HepG2 (cell line): ENCODE data around the gene GCH1. TPM values are rescaled to one million over a fixed set of nuclear protein-coding genes. Genes with fewer than 3 reads are reported as not detected.

Source experiments
- BRCA1 ChIP-seq: sonication (generic); formaldehyde crosslinking; IDR thresholded peaks from 2 replicates; pipeline ENCODE4 v1.4.0; 2020; ENCODE audit warnings: missing genetic modification reagents
- CC2D1A ChIP-seq: sonication (generic); formaldehyde crosslinking; IDR thresholded peaks from 2 replicates; pipeline ENCODE4 v1.8.1; 2023; ENCODE audit warnings: mild to moderate bottlenecking, missing genetic modification reagents
- FOSL2 ChIP-seq: sonication (generic); formaldehyde crosslinking; IDR thresholded peaks from 2 replicates; pipeline ENCODE4 v1.4.0; 2020; ENCODE audit warnings: missing genetic modification reagents
- NFRKB ChIP-seq: fragments of 450-650 bp; IDR thresholded peaks from 2 replicates; pipeline ENCODE4 v1.6.1; 2017
- PAWR ChIP-seq: sonication (generic); formaldehyde crosslinking; IDR thresholded peaks from 2 replicates; pipeline ENCODE4 v1.4.0; 2020; ENCODE audit warnings: missing genetic modification reagents, mild to moderate bottlenecking, borderline replicate concordance
- REPIN1 ChIP-seq: sonication (generic); formaldehyde crosslinking; IDR thresholded peaks from 2 replicates; pipeline ENCODE4 v1.8.0; 2022; ENCODE audit warnings: missing genetic modification reagents, low read depth, mild to moderate bottlenecking, borderline replicate concordance
- SAP130 ChIP-seq: IDR thresholded peaks from 2 replicates; pipeline ENCODE4 v1.6.1; 2016; ENCODE audit warnings: low read depth
- SMC3 ChIP-seq: IDR thresholded peaks from 2 replicates; pipeline ENCODE4 v1.6.1; 2011; ENCODE audit warnings: low read length, improper control_type of control experiment
- SNAPC2 ChIP-seq: sonication (generic); formaldehyde crosslinking; IDR thresholded peaks from 2 replicates; pipeline ENCODE4 v1.8.1; 2022; ENCODE audit warnings: mild to moderate bottlenecking, missing genetic modification reagents
- SOX5 ChIP-seq: IDR thresholded peaks from 2 replicates; pipeline ENCODE4 v1.6.1; 2016; ENCODE audit warnings: borderline replicate concordance
- SOX6 ChIP-seq, 2 experiments: fragments of 450-650 bp in 1 of 2; sonication (generic) in 1 of 2; formaldehyde crosslinking in 1 of 2; IDR thresholded peaks; 2 replicates each; pipeline versions ENCODE4 v1.4.0 to v1.6.1; 2017 to 2020; ENCODE audit warnings: antibody characterized with exemption in 1 of 2, mild to moderate bottlenecking in 1 of 2, missing genetic modification reagents in 1 of 2
- ZNF234 ChIP-seq: sonication (generic); formaldehyde crosslinking; conservative IDR thresholded peaks from 2 replicates; pipeline ENCODE4 v1.5.1; 2020; ENCODE audit warnings: mild to moderate bottlenecking, missing genetic modification reagents
- ZNF460 ChIP-seq: sonication (generic); formaldehyde crosslinking; IDR thresholded peaks from 2 replicates; pipeline ENCODE4 v1.5.1; 2020; ENCODE audit warnings: missing genetic modification reagents, mild to moderate bottlenecking, borderline replicate concordance
- ZNF747 ChIP-seq: sonication (generic); formaldehyde crosslinking; IDR thresholded peaks from 2 replicates; pipeline ENCODE4 v1.8.1; 2023; ENCODE audit warnings: missing genetic modification reagents, mild to moderate bottlenecking, borderline replicate concordance
- ZNF776 ChIP-seq: sonication (generic); formaldehyde crosslinking; IDR thresholded peaks from 2 replicates; pipeline ENCODE4 v1.4.0; 2020; ENCODE audit warnings: mild to moderate bottlenecking, missing genetic modification reagents
- polyA plus RNA-seq, 8 experiments: library from polyadenylated mRNA; depleted of rRNA in 3 of 8; stranded (reverse) in 7 of 8; unstranded in 1 of 8; fragments of >200 nt; fragmentation: Illumina TruSeq in 4 of 8; extraction: Trizol in 4 of 8; gene quantifications; 2 replicates each; pipeline versions ENCODE4 v1.2.1 to v1.2.3, GENCODE V29; 2011 to 2016; ENCODE audit warnings: low read depth in 4 of 8, missing spikeins in 1 of 8, mixed read lengths in 1 of 8; ENCODE audit not compliant: insufficient read depth in 1 of 8
- total RNA-seq, 5 experiments: library from RNA; depleted of rRNA; stranded (reverse); fragments of >200 nt; fragmentation: Illumina TruSeq; extraction: Trizol; gene quantifications; 2 replicates each; pipeline ENCODE4 v1.2.3, GENCODE V29; 2016; ENCODE audit warnings: low read depth in 1 of 5
- TF ChIP-seq, protein P1 (sequence below): sonication (generic); formaldehyde crosslinking; IDR thresholded peaks from 2 replicates; pipeline ENCODE4 v1.9.0; 2022; ENCODE audit warnings: missing genetic modification reagents, mild to moderate bottlenecking, borderline replicate concordance
- TF ChIP-seq, protein P2 (sequence below): sonication (generic); formaldehyde crosslinking; IDR thresholded peaks from 2 replicates; pipeline ENCODE4 v1.4.0; 2020; ENCODE audit warnings: missing genetic modification reagents
- TF ChIP-seq, protein P3 (sequence below): sonication (generic); formaldehyde crosslinking; IDR thresholded peaks from 2 replicates; pipeline ENCODE4 v1.5.0; 2020; ENCODE audit warnings: mild to moderate bottlenecking, missing genetic modification reagents, moderate library complexity
- TF ChIP-seq, protein P4 (sequence below): sonication (generic); formaldehyde crosslinking; IDR thresholded peaks from 2 replicates; pipeline ENCODE4 v1.4.0; 2020; ENCODE audit warnings: missing genetic modification reagents

The GCH1 gene
- total and polyA plus RNA-seq, 2 of the 13 experiments (the other 11 are each of a cell fraction or from before 2014, with no cell fraction given): 15.0 to 25.2 TPM

DNA sequence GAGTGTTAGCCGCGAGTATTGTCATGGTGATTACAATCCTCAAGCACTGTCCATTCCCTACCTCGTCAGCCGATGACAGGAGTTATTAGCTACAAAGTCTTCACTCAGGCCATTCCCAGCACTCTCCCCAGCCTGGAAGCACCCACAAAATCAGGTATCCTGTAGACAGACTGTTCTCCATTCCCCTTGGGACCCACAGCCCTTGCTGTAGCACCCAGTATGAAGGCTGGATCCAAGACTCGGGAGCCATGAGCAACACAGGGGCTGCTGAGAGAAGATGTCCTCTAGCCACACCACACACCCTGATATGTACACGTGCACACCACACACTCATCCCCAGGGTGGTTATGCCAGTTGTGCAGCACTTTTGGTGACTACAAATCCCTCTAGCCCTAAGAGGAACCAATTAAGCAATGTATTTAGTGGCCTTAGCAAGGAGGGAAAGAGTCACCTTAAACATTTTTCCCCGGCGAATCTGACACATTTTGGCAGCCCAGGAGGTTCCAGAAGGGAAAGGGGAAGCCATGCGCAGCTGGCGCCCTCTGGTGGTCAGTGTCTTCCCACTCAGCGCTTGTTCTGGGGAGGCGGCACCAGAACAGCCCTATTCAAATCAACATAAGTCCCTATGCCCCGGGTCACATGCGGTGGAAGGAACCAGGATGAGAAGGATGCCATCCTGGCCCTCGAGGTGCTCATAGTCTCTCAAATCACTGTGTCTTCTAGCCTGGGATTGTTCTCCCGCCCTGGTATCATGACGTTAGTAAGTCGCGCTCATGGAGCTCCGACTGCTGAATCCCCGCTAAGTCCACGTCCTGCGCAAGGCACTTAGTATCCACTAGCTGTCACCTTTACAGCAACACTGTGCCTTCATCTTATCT is 96.9 kb downstream of the GCH1 start (continued):
- TF ChIP-seq SOX5 (CRISPR knock-in tag) (no peak), SNAPC2 (CRISPR knock-in tag) (0 out of 2 replicates have a peak, but pooled peaks have one; percentile 50), CC2D1A (CRISPR knock-in tag) (0 out of 2 replicates have a peak, but pooled peaks have one; percentile 29), ZNF776 (CRISPR knock-in tag) (no peak), REPIN1 (CRISPR knock-in tag) (0 out of 2 replicates have a peak, but pooled peaks have one; percentile 44), ZNF460 (CRISPR knock-in tag) (no peak), NFRKB (no peak), SMC3 (peak; percentile 79), SAP130 (CRISPR knock-in tag) (peak; percentile 27; the same call in 1 of the 2 replicates), BRCA1 (CRISPR knock-in tag) (no peak), ZNF747 (CRISPR knock-in tag) (0 out of 2 replicates have a peak, but pooled peaks have one; percentile 23), PAWR (CRISPR knock-in tag) (no peak), FOSL2 (CRISPR knock-in tag) (peak; percentile 24; the same call in 1 of the 2 replicates), SOX6 (IDR thresholded peaks at IDR 0.05) (no peak), SOX6 (CRISPR knock-in tag; IDR thresholded peaks at IDR 0.05) (peak; percentile 33; the same call in 1 of the 2 replicates), ZNF234 (CRISPR knock-in tag) (no peak)
- TF ChIP-seq, protein P1, sequence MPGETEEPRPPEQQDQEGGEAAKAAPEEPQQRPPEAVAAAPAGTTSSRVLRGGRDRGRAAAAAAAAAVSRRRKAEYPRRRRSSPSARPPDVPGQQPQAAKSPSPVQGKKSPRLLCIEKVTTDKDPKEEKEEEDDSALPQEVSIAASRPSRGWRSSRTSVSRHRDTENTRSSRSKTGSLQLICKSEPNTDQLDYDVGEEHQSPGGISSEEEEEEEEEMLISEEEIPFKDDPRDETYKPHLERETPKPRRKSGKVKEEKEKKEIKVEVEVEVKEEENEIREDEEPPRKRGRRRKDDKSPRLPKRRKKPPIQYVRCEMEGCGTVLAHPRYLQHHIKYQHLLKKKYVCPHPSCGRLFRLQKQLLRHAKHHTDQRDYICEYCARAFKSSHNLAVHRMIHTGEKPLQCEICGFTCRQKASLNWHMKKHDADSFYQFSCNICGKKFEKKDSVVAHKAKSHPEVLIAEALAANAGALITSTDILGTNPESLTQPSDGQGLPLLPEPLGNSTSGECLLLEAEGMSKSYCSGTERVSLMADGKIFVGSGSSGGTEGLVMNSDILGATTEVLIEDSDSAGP: peak; percentile 51
- TF ChIP-seq, protein P2, sequence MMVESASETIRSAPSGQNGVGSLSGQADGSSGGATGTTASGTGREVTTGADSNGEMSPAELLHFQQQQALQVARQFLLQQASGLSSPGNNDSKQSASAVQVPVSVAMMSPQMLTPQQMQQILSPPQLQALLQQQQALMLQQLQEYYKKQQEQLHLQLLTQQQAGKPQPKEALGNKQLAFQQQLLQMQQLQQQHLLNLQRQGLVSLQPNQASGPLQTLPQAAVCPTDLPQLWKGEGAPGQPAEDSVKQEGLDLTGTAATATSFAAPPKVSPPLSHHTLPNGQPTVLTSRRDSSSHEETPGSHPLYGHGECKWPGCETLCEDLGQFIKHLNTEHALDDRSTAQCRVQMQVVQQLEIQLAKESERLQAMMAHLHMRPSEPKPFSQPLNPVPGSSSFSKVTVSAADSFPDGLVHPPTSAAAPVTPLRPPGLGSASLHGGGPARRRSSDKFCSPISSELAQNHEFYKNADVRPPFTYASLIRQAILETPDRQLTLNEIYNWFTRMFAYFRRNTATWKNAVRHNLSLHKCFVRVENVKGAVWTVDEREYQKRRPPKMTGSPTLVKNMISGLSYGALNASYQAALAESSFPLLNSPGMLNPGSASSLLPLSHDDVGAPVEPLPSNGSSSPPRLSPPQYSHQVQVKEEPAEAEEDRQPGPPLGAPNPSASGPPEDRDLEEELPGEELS: peak; percentile 27; the same call in 1 of the 2 replicates
- TF ChIP-seq, protein P3, sequence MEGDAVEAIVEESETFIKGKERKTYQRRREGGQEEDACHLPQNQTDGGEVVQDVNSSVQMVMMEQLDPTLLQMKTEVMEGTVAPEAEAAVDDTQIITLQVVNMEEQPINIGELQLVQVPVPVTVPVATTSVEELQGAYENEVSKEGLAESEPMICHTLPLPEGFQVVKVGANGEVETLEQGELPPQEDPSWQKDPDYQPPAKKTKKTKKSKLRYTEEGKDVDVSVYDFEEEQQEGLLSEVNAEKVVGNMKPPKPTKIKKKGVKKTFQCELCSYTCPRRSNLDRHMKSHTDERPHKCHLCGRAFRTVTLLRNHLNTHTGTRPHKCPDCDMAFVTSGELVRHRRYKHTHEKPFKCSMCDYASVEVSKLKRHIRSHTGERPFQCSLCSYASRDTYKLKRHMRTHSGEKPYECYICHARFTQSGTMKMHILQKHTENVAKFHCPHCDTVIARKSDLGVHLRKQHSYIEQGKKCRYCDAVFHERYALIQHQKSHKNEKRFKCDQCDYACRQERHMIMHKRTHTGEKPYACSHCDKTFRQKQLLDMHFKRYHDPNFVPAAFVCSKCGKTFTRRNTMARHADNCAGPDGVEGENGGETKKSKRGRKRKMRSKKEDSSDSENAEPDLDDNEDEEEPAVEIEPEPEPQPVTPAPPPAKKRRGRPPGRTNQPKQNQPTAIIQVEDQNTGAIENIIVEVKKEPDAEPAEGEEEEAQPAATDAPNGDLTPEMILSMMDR: peak; percentile 93
- TF ChIP-seq, protein P4, sequence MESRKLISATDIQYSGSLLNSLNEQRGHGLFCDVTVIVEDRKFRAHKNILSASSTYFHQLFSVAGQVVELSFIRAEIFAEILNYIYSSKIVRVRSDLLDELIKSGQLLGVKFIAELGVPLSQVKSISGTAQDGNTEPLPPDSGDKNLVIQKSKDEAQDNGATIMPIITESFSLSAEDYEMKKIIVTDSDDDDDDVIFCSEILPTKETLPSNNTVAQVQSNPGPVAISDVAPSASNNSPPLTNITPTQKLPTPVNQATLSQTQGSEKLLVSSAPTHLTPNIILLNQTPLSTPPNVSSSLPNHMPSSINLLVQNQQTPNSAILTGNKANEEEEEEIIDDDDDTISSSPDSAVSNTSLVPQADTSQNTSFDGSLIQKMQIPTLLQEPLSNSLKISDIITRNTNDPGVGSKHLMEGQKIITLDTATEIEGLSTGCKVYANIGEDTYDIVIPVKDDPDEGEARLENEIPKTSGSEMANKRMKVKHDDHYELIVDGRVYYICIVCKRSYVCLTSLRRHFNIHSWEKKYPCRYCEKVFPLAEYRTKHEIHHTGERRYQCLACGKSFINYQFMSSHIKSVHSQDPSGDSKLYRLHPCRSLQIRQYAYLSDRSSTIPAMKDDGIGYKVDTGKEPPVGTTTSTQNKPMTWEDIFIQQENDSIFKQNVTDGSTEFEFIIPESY: peak; percentile 89
